Measurements from ENCODE around the gene RDH5.

The RDH5 gene

DNA sequence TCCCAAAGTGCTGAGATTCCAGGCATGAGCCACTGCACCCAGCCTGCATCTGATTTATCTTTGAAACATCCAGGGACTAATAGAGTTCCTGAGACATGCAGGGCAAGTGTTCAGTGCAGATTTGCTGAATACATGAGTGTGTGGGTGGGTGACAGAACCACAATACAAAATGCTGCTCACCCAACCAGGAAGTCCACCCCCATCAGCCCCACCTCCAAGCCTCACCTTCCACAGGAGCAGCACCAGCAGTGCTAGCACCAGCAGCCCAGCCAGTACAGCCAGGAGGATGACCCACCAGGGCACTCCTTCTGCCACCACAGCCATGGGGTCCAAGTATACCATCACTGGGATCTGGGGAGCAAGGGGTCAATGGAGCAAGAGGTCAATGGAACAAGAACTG, 32.4 kb upstream of the RDH5 start:
- Histone ChIP-seq H3K36me3 (ENCODE audit: insufficient read depth, low read length) (peaks cover 7% of the 10 kb centered on the region), H3K9me3 (ENCODE audit: low read length) (no peaks in the 10 kb centered on the region), H3K4me3 (ENCODE audit: low read length) (no peak overlapping the region), H3K27me3 (ENCODE audit: insufficient read depth, low read length) (no peaks in the 10 kb centered on the region), H2AFZ (ENCODE audit: low read depth, low read length) (no peak overlapping the region), H3K4me1 (ENCODE audit: insufficient read depth, low read length) (no peaks in the 10 kb centered on the region)

- peaks cover 7% of the 10 kb centered on the region for H3K36me3 ChIP-seq (ENCODE audit: insufficient read depth, low read length)
- no peak overlapping the region for H2AFZ ChIP-seq (ENCODE audit: low read depth, low read length)
- H3K27me3 ChIP-seq (ENCODE audit: insufficient read depth, low read length): no peaks in the 10 kb centered on the region
- H3K4me1 ChIP-seq (ENCODE audit: insufficient read depth, low read length): no peaks in the 10 kb centered on the region
- H3K4me3 ChIP-seq (ENCODE audit: low read length): no peak overlapping the region
- no peaks in the 10 kb centered on the region for H3K9me3 ChIP-seq (ENCODE audit: low read length)
Measured at GRCh38 chr12:55688716-55689655, 31.2 kb upstream of the RDH5 start.

GRCh38 chr12:55692631-55693322, 27.4 kb upstream of the RDH5 start:
- H3K27me3 ChIP-seq (ENCODE audit: insufficient read depth, low read length): no peaks in the 10 kb centered on the region
- H3K9me3 ChIP-seq (ENCODE audit: low read length): no peaks in the 10 kb centered on the region
- peaks cover 9% of the 10 kb centered on the region for H3K36me3 ChIP-seq (ENCODE audit: insufficient read depth, low read length)
- H3K4me3 ChIP-seq (ENCODE audit: low read length): no peak overlapping the region
- H2AFZ ChIP-seq (ENCODE audit: low read depth, low read length): no peak overlapping the region
- H3K4me1 ChIP-seq (ENCODE audit: insufficient read depth, low read length): no peaks in the 10 kb centered on the region

DNA sequence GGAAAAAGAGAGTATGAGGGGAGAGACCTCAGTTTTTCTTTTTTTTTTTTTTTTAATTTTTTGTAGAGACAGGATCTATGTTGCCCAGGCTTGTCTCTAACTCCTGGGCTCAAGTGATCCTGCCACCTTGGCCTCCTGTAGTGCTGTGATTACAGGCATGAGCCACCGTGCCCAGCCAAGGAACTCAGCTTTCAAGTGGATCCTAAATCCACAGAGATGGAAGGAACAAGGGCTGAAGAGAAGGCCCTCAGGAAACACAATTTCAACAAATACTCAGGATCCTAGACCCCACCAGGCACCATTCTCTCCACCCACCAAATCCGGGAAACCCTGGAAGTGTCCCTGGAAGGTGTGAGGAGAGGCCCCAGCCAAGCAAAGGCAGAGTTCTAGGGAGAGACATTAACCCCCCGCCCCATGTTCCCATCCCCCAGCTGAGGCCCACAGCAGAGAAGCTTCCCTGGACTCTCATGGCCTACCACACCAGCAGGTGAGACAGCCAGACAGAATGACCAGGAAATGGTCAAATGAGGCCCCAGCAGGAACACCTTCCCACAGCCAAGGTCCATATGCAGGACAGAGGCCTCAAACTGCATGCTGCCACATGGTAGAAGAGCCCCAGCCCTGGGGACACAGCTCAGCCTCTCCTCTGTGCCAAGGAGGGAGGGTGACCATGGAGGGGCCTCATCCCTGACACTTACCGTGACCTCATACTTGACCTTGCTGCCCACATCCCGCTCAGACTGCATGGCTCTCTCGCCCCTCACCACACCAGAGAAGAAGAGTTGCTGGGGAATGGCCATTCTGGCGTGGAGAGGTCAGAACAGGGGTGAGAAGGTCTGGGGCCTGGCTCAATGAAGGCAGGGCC, 26.6 kb upstream of the RDH5 start:
- no peak overlapping the region for H2AFZ ChIP-seq (ENCODE audit: low read depth, low read length)
- no peaks in the 10 kb centered on the region for H3K9me3 ChIP-seq (ENCODE audit: low read length)
- no peaks in the 10 kb centered on the region for H3K4me1 ChIP-seq (ENCODE audit: insufficient read depth, low read length)
- H3K4me3 ChIP-seq (ENCODE audit: low read length): no peak overlapping the region
- no peaks in the 10 kb centered on the region for H3K27me3 ChIP-seq (ENCODE audit: insufficient read depth, low read length)
- peaks cover 4% of the 10 kb centered on the region for H3K36me3 ChIP-seq (ENCODE audit: insufficient read depth, low read length)

DNA sequence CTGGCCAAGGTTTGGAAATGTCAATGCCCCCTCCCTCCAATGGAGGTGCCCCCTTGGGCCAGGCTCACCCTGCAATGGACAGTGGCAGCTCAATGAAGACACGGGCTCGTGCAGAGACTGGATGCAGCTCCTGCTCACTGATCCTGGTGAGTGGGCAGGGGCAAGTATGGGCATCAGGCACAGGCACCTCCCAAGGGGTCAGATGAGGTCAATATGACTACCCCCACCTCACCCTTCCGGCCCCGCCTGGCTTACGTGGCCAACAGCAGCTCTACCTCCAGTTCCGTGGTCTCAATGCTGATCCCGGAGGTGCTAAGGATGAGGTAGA, 26.0 kb upstream of the RDH5 start:
- Histone ChIP-seq H3K4me3 (ENCODE audit: low read length) (no peak overlapping the region), H2AFZ (ENCODE audit: low read depth, low read length) (no peak overlapping the region), H3K36me3 (ENCODE audit: insufficient read depth, low read length) (peaks cover 4% of the 10 kb centered on the region), H3K4me1 (ENCODE audit: insufficient read depth, low read length) (no peaks in the 10 kb centered on the region), H3K27me3 (ENCODE audit: insufficient read depth, low read length) (no peaks in the 10 kb centered on the region), H3K9me3 (ENCODE audit: low read length) (no peaks in the 10 kb centered on the region)

DNA sequence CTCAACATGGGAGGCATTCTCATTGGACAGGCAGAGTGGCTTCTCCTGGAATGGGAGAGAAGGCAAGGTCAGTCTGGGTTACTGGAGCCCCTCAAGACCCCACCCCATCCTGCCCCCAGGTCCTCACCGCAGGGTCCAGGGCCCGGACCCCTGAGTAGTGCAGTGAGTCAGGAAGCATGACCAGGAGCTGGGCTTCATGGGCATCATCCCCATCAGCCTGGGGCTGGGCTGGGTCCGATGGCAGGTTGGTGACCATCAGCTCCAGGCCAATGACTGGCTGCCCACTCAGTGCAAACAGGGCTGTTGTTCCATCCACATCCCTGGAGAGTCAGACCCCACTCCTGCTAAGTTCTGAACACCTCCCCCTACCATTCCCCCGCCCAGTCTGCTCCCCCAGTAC, 25.5 kb upstream of the RDH5 start:
- H3K4me1 ChIP-seq (ENCODE audit: insufficient read depth, low read length): no peaks in the 10 kb centered on the region
- no peak overlapping the region for H3K4me3 ChIP-seq (ENCODE audit: low read length)
- H2AFZ ChIP-seq (ENCODE audit: low read depth, low read length): no peak overlapping the region
- peaks cover 4% of the 10 kb centered on the region for H3K36me3 ChIP-seq (ENCODE audit: insufficient read depth, low read length)
- no peaks in the 10 kb centered on the region for H3K27me3 ChIP-seq (ENCODE audit: insufficient read depth, low read length)
- H3K9me3 ChIP-seq (ENCODE audit: low read length): no peaks in the 10 kb centered on the region

- Histone ChIP-seq H3K9me3 (ENCODE audit: low read length) (no peaks in the 10 kb centered on the region), H3K27me3 (ENCODE audit: insufficient read depth, low read length) (no peaks in the 10 kb centered on the region), H3K36me3 (ENCODE audit: insufficient read depth, low read length) (peaks cover 4% of the 10 kb centered on the region), H3K4me3 (ENCODE audit: low read length) (no peak overlapping the region), H3K4me1 (ENCODE audit: insufficient read depth, low read length) (no peaks in the 10 kb centered on the region), H2AFZ (ENCODE audit: low read depth, low read length) (no peak overlapping the region)
Measured at GRCh38 chr12:55695349-55695748, 24.8 kb upstream of the RDH5 start.

- peaks cover 4% of the 10 kb centered on the region for H3K36me3 ChIP-seq (ENCODE audit: insufficient read depth, low read length)
- no peak overlapping the region for H2AFZ ChIP-seq (ENCODE audit: low read depth, low read length)
- no peaks in the 10 kb centered on the region for H3K27me3 ChIP-seq (ENCODE audit: insufficient read depth, low read length)
- H3K4me3 ChIP-seq (ENCODE audit: low read length): no peak overlapping the region
- H3K9me3 ChIP-seq (ENCODE audit: low read length): no peaks in the 10 kb centered on the region
- H3K4me1 ChIP-seq (ENCODE audit: insufficient read depth, low read length): no peaks in the 10 kb centered on the region
Measured at GRCh38 chr12:55696141-55696540, 24.1 kb upstream of the RDH5 start.

DNA sequence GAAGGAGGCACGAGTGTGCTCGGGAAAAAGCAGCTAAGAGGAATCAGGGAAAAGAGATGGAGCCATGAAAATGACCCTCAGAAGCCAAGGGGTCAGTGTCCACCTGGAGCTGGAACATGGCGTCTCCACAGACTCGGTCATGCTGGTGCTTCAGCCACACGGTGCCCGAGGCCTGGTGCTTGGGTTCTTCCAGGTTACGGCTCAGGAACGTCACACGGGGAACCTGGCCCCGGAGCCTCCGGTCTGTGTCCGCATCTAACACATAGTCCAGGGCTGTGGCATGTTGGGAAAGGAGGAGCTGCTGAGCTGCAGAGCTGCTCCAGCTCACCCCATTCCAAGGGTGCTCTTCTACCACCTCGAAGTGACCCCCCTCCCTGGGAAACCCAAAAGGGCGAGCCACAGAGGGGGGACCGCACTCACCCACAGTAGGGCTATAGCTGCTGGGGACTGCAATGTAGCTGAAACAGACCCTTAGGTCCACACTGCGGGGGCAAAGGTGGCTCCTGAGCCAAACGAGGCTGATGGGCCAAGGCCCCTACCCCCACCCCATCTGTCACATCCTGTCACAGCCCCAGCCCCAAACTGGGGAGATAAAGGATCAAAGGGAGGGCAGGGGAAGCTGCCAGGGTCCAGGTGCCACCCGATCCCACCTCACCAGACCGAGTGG, 23.3 kb upstream of the RDH5 start:
- H3K4me3 ChIP-seq (ENCODE audit: low read length): no peak overlapping the region
- no peaks in the 10 kb centered on the region for H3K9me3 ChIP-seq (ENCODE audit: low read length)
- H3K36me3 ChIP-seq (ENCODE audit: insufficient read depth, low read length): peaks cover 4% of the 10 kb centered on the region
- no peaks in the 10 kb centered on the region for H3K4me1 ChIP-seq (ENCODE audit: insufficient read depth, low read length)
- no peak overlapping the region for H2AFZ ChIP-seq (ENCODE audit: low read depth, low read length)
- H3K27me3 ChIP-seq (ENCODE audit: insufficient read depth, low read length): no peaks in the 10 kb centered on the region

DNA sequence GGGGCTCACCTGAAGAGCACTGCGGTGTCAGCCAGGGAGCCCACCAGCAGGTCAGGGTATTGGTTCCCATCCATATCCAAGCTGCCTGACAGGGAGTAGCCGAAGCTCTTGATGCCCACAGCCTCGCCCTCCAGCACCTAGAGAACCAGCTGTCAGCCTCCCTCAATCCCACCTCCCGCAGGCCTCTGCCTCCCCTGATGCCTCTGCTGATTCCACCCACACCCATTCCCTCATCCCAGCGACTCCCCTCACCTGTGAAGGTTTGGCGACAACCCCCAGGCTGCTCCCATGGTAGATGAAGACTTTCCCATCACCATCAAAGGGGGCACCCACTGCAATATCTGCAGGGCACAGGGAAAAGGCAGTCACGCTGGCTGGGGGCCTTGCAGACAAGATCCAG, 22.5 kb upstream of the RDH5 start:
- H3K27me3 ChIP-seq (ENCODE audit: insufficient read depth, low read length): no peaks in the 10 kb centered on the region
- no peaks in the 10 kb centered on the region for H3K4me1 ChIP-seq (ENCODE audit: insufficient read depth, low read length)
- peaks cover 4% of the 10 kb centered on the region for H3K36me3 ChIP-seq (ENCODE audit: insufficient read depth, low read length)
- no peak overlapping the region for H3K4me3 ChIP-seq (ENCODE audit: low read length)
- no peaks in the 10 kb centered on the region for H3K9me3 ChIP-seq (ENCODE audit: low read length)
- H2AFZ ChIP-seq (ENCODE audit: low read depth, low read length): no peak overlapping the region

DNA sequence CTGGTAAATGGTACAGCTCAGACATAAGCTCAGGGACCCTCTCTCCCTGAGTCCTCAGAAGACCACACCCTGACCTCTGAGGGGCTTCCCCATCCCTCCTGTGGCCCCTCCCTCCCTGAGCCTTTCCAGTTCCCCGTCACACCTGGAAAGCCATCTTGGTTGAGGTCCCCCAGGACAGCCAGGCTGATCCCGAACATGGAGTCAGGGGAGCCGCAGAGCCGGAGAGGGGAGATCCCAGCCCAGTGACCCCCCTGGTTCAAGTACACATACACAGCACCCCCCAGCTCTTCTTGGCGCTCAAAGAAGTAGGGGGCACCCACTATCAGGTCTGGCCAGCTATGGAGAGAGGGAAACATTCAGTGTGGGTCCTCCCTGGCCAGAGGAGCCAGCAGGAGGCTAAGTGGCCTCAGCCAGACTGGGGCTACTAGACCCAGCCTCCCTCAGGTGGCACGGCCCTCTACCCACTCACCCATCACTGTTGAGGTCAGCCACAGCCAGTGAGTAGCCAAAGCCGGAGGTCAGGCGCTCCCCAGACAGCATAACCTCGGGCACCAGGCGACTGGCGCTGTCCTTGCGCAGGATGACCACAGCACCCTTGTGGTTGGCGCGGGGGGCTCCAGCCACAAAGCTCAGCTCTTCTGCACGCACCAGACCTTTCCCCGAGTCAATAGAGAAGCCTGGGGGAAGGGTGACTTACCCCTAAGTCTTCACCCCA, 21.8 kb upstream of the RDH5 start:
- Histone ChIP-seq H3K4me1 (ENCODE audit: insufficient read depth, low read length) (no peaks in the 10 kb centered on the region), H3K27me3 (ENCODE audit: insufficient read depth, low read length) (no peaks in the 10 kb centered on the region), H2AFZ (ENCODE audit: low read depth, low read length) (no peak overlapping the region), H3K4me3 (ENCODE audit: low read length) (no peak overlapping the region), H3K36me3 (ENCODE audit: insufficient read depth, low read length) (peaks cover 4% of the 10 kb centered on the region), H3K9me3 (ENCODE audit: low read length) (no peaks in the 10 kb centered on the region)

DNA sequence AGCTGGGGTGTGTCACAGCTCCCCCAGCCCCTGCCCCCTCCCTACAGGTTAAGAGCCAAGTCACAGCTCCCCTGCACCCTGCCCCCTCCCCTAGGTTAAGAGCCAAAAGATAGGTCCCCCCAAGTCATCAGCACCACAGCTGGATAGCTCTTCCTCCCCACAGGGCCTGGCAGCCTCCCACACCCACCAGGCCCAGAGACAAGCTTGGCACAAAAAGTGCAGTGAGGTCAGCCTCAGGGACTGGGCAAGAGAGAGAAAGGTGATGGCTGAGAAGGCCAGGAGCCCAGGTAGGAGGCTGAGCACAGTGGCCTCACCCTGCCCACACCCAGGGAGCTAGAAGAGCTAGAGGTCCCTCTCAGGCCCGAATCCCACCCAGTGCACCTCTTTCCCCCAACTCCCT, 21.2 kb upstream of the RDH5 start:
- H2AFZ ChIP-seq (ENCODE audit: low read depth, low read length): no peak overlapping the region
- no peaks in the 10 kb centered on the region for H3K27me3 ChIP-seq (ENCODE audit: insufficient read depth, low read length)
- peaks cover 4% of the 10 kb centered on the region for H3K36me3 ChIP-seq (ENCODE audit: insufficient read depth, low read length)
- no peaks in the 10 kb centered on the region for H3K4me1 ChIP-seq (ENCODE audit: insufficient read depth, low read length)
- H3K9me3 ChIP-seq (ENCODE audit: low read length): no peaks in the 10 kb centered on the region
- H3K4me3 ChIP-seq (ENCODE audit: low read length): no peak overlapping the region
